Activated CD4-positive, alpha-beta T cell treated with anti-CD3 and anti-CD28 coated beads for 4 hours (primary cell): ENCODE measurements around the gene PKD1L1.
"Not testable (repeated sequence)": the region's sequence is repeated elsewhere in the genome, so short reads cannot be mapped to it uniquely, and the experiment has no call there.

Experiments used
- DNase-seq, 2 donors: peaks; one replicate each; pipeline ENCODE4 v3.0.0-alpha.2; 2020

PKD1L1 gene

DNA sequence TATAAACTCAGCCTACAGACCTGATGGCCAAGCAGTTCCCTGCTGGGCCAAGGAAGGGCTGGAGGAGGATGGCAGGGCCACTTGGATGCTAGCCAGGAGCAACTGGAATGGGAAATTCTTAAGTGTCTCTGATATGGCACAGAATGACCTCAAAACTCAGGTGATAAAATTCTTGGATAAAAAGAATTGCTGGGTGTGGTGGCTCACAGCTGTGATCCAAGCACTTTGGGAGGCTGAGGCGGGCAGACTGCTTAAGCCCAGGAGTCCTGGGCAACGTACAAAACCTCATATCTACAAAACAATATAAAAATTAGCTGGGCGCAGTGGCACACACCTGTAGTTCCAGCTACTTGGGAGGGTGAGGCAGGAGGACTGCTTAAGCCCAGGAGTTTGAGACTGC, 14.0 kb upstream of the PKD1L1 start:
- no peak for DNase-seq

- DNase-seq, result no peak
Measured at GRCh38 chr7:47957156-47957555, 8.9 kb upstream of the PKD1L1 start.

GRCh38 chr7:47956220-47956619, 8.0 kb upstream of the PKD1L1 start:
- DNase-seq, result no peak

DNA sequence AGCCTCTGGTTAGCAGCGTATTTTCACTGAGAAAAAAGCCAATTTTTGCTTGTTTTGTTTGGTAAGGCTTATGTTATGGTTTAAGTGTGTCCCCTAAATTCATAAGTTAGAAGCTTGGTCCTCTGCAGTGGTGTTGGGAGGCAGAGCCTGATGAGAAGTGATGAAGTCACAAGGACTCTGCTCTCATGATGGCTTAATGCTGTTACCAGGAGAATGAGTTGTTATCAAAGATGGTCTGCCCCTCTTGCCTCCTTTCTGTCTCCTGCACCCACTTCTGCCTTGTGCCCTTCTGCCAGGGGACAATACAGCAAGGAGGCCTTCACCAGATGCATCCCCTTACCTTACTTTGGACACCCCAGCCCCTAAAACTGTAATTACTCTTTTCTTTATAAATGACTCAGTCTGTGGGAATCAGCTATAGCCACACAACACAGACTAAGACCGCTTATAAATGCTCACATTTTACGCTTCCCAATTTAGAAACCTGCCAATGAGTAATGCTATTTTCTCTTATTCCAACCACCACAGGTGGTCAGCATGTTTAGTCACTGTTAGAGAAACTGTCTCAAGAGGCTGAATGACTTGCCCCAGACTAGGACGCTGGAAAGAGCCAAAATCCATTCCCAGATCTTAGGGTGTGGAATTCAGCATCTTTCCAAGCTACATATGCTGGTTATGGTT, 6.1 kb upstream of the PKD1L1 start:
- DNase-seq, result no peak

GRCh38 chr7:47953822-47954221, 5.6 kb upstream of the PKD1L1 start:
- DNase-seq, result no peak

- DNase-seq, result no peak
Measured at GRCh38 chr7:47952224-47952623, 4.0 kb upstream of the PKD1L1 start.

- DNase-seq, result no peak
Measured at GRCh38 chr7:47951374-47951773, 3.1 kb upstream of the PKD1L1 start.

DNA sequence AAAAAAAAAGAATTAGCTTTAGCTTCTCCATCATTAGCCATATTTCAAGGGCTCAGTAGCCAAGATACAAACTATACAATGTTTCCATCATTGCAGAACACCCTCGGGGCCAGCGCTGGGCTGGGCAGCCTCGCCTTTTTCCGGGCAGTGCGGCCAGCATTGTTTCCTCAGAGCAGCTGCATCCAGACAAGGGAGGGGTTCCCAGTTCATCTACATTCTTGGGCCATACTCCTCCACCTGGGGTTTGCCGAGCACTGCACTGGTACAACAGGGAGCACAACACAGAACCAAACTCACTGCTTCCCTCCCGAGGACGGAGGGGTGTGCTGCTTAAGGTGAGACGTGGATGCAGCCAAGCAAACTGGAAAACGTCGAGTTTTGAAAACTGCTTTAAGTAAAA, 2.4 kb upstream of the PKD1L1 start:
- no peak for DNase-seq

DNA sequence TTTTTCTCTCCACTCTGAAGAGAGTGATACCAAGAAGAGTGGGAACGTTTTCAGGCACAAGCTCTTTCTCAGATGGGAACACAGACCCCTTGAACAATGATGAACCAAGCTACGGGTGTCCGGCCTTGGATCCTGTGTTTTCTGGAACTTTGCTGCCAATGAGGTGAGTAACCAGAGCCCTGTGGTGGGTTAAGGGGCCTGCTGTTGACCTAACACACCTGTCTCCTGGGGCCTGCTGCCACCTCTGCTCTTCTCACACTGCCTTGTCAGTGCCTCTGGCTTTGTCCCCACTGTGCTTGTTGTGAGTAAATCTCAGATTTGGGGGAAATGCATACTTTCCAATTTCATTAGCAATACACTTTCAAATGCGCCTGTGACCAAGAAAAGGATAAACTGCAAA, 1.4 kb upstream of the PKD1L1 start:
- DNase-seq, result no peak

DNA sequence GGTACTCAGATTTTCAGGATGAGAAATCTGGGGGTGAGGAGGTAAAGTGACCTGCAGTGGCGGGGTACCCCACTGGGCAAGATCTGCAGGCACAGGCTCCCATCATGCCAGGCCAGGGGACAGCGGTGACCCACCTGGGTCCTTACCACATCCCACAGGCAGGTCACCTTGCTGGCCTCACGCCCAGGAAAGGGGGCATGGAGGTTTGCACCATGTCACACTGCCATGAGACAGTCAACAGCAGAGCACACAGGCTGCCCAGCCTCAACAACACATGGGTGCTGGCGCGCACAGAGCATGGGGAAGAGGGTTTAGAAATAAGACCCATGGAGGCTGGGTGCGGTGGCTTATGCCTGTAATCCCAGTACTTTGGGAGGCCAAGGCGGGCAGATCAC, 914 bp downstream of the PKD1L1 start:
- no peak for DNase-seq

DNA sequence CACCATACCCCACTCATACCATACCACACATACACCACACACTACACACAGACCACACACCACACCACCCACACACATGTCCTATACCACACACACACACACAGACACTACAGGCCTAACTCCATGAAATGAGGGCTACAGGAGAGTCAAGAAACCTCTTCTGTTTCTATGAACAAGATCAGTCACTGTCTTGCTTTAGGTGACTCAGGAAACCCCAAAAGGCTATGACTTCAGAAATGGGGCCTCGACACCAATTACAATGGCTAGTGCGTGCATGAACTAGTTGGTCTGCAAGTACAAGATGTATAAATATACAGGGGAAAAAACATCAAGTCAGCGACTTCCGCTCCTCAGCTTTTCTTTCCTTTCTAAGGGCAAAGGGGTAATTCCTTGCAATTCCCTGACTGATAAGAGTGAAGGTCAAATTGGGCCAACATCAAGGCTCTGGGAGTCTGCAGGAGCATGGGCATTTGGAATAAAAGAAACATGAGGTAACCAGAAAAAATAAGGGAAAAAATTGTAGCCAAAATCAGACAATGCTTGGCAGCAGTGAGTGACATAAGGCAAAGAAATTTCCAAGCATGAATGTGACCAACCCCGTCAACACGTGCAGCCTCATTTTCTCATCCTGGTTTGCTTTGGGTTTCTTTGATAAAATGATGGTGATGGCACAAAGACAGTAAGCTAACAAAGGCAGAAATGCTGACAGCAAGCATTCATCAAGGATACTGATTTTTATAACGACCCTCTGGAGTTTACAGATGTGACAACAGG, 1.5 kb downstream of the PKD1L1 start:
- DNase-seq, result no peak

DNA sequence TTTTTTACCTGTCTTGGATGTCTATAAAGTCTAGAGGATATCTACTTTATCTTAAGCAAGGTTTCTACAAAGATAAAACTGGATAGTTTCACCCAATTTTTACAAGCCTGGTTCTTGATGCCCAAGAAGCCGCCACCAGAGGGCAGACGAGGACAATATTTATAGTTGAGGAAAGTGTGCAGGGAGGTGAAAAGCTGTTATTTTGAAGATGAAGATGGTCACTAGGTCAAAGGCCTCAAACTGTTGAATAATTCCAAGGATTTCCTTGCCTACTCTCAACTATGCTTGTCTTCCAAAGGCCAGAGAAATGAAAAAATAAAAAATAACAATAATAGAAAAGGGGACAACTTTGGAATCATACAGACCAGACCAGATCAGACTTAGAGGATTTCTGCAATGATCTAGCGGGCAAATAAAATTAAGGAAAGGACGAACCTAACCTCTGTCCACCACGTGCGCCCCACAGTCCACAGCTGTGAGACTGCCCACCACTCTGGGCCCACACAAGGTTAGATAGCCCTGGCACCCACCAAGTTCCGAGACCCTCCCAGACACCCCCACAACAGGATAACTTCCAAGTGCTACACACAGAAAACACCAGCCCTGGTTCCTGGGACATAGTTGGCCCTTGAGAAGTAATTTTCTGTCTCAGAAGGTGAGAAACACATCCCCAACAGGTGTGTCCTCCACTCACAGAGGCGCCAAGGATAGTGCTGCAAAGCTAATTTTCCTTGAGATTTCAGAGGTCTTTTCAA, 2.8 kb downstream of the PKD1L1 start:
- peak; percentile 67 to 81 for DNase-seq

GRCh38 chr7:47944536-47945260, 3.6 kb downstream of the PKD1L1 start:
- DNase-seq, result no peak

- DNase-seq, result no peak
Measured at GRCh38 chr7:47943676-47944474, 4.4 kb downstream of the PKD1L1 start.

DNA sequence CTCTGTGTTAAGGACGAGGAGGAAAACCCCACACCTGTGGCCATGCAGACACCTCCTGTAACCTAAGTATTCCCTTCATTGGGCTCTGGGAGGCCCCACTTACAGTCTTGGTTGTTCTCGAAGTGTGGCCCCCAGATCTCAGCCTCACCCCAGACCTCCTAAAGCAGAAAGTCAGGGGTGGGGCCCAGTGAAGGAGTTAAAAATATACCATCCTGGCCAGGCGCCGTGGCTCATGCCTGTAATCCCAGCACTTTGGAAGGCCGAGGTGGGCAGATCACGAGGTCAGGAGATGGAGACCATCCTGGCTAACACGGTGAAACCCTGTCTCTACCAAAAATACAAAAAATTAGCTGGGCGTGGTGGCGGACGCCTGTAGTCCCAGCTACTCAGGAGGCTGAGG, 5.6 kb downstream of the PKD1L1 start:
- not testable (repeated sequence) for DNase-seq

GRCh38 chr7:47942132-47942531, 6.1 kb downstream of the PKD1L1 start:
- no peak for DNase-seq

DNA sequence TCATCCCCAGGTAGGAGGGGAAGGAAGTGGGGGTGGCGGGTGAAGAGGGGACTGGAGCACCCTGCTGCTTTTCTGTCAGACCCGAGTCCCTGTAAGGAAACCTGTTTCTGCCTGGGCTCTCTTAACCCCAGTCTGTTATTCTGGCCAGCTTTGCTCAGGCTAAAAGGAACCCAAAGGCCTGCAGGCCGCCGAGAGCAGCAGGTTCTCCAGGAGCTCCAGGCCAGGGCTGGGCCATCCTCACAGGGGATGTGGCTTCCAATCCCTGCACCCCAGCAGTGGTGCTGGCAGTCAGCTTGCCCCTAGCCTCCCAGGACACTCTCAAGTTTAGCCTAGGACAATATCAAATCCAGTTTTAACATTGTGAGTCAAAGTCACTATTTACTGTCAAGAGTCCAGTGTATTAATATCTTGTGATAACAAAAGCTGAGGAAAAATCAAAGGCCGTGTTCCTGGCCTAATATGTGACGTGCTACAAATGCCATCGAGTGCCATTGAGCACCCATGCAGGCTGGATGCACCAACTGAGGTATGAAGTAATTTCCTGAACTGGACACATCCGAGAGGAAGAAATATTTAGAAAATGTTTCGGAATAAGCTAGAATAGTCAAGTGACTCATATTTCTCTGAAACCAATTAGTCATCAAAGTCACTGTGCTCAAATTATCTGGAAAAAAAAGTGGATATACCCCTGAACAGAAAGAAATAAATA, 7.0 kb downstream of the PKD1L1 start:
- no peak for DNase-seq

DNA sequence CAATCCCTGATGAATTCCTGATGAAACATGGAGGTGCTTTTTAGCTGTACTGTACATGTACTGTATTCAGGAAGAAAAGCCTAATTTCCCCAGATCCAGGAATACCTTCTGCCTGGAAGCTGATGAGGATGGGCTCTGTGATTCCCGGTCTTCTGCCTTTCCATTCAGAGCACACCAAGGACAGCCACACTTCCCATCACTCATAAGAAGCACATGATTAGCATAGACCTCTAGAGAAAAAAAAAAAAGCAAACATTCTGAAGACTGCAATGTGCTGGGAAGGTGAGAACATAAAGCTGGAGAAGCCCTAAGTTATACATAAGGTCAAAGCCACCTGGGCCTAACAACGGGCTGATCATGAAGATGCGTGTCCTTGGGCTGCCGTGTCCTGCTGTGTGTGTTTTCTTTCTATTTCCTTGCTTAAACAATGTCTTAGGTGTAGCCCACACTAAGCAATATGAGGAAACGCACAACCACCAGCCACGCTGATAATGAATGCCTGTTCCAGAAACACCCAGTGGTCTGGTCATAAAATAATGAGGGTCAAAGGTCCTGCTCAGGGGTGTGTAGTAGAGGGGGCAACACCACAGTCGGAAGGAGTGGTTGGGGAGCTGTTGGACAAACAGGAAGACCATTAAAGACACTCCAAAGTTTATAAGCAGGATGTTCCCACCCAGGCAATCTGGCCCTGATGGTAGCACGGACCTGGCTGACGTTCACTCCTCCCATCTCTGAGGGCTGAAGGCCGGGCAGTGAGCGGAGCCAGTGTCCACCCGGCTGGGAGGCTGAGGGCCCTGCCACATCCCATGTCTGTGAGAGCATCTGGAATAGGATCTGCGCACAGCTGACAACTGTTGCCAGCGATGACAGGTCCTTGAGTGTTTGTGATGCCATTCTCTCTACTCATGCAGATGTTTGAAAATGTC, 7.9 kb downstream of the PKD1L1 start:
- DNase-seq, result no peak

DNA sequence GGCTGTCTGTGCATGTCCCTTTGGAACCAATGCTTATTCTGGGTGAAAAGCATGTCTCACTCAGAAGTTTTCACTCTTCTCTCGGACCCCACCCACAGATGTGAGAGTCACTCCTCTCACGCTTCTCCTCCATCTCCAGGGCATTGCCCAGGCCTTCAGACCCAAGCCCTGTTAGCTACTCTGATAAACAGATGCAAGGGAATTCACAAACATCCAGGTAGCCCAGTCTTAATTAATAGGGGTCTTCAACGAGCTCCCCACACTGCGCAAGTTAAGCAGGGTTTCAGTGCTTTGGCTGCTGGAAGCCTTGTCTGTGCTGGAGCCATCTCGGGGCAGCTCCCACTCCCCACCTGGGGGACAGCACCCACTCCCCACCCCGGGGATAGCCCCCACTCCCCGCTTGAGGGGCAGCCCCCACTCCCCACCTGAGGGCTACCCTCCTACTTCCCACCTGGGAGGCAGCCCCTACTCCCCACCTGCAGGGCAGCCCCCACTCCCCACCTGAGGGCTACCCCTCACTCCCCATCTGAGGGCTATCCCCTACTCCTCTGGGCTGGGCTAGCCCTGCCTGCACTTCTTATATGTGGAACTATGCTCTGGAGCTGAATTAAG, 8.7 kb downstream of the PKD1L1 start:
- no peak for DNase-seq

DNA sequence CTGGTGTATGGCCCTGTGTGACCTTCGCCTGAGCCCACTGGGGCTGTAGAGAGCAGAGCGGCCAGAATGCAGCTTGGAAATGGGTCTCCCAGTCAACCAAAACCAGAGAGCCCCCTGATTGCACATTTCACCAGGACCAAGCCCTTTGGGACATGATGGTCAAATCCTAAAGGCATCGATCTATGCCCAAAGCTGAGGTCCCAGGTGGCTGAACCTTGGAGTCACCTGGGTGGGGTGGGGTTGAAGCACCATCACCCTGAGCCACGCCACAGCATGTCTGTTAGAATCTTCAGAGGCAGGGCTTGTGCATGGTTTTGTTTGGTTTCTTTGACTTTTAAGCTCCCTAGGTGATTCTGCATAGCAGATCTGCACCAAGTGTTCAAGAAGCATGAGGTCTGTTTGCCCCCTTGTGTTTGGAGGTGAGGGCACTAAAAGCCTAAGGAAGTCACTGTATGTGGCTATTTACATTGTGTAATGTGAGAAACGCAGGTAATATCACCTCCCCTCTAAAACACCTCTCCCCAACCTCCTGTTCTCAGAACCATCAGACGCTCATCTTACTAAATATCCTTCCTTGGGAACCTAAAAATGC, 9.6 kb downstream of the PKD1L1 start:
- DNase-seq, result no peak
